Testis (tissue), 2 donors: ENCODE data around the gene GUK1.

ENCODE experiments used
- CTCF ChIP-seq, 3 experiments: fragments of 450-650 bp in 2 of 3; fragments of 200-600 bp in 1 of 3; sonication (generic) in 1 of 3; IDR thresholded peaks; one replicate each; pipeline ENCODE4 v1.5.1; 2016 to 2019; ENCODE audit warnings: antibody characterized with exemption in 3 of 3, mild to moderate bottlenecking in 2 of 3, moderate library complexity in 1 of 3
- POLR2A ChIP-seq: fragments of 450-650 bp; IDR thresholded peaks from one replicate; pipeline ENCODE4 v1.6.1; 2017; ENCODE audit warnings: antibody characterized with exemption, mild to moderate bottlenecking, moderate library complexity

DNA sequence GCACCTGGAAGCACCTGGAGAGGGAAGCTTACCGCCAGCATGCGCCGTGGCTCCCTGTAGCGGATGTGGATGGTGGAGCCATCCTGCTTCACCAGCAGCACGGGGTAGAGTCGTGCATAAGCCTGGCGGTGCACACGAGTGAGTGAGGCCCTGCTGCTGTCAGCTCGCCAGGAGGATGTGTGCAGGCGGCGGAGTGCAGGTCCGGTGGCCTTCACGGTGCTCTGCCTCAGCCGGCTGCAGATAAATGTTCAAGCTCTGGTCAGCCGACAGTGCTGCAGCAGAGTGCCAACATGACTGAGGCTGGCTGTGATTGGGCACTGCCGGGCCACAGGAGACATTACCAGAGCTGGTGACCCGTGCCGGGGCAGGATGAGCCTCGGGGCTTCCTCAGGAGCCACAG, 32.4 kb upstream of the GUK1 start:
- no peak for TF ChIP-seq CTCF (IDR thresholded peaks at IDR 0.05)
- no peak for TF ChIP-seq POLR2A
